RWPE2 (cell line): Measurements from ENCODE around the gene APBA1.
"Not testable (repeated sequence)": the region's sequence is repeated elsewhere in the genome, so short reads cannot be mapped to it uniquely, and the experiment has no call there.

ENCODE experiments used
- ATAC-seq: fragments of 200-7000 bp; cut with Tn5 transposase; 3 replicates; pipeline ENCODE4 v1.9.1; 2021; ENCODE audit warnings: low read depth
- DNase-seq: peaks from one replicate; pipeline ENCODE4 v3.0.0-alpha.2; 2020; ENCODE audit warnings: low spot score
- H3K27ac ChIP-seq: fragments of 450-650 bp; 2 replicates; pipeline ENCODE4 v1.5.1; 2017; ENCODE audit warnings: mild to moderate bottlenecking; ENCODE audit not compliant: poor library complexity, severe bottlenecking
- H3K27me3 ChIP-seq: fragments of 250-450 bp; sonication (Bioruptor Pico); 2 replicates; pipeline ENCODE4 v1.5.1; 2021; ENCODE audit warnings: mild to moderate bottlenecking, moderate library complexity; ENCODE audit not compliant: insufficient read depth, poor library complexity, severe bottlenecking
- H3K36me3 ChIP-seq: fragments of 250-450 bp; sonication (Bioruptor Pico); 2 replicates; pipeline ENCODE4 v1.5.1; 2020; ENCODE audit warnings: low read depth, mild to moderate bottlenecking, moderate library complexity
- H3K4me1 ChIP-seq: fragments of 250-450 bp; sonication (Bioruptor Pico); 2 replicates; pipeline ENCODE4 v1.5.1; 2021; ENCODE audit warnings: mild to moderate bottlenecking, moderate library complexity; ENCODE audit not compliant: insufficient read depth, poor library complexity, severe bottlenecking
- H3K4me3 ChIP-seq: fragments of 250-450 bp; sonication (Bioruptor Pico); 2 replicates; pipeline ENCODE4 v1.5.1; 2021; ENCODE audit warnings: mild to moderate bottlenecking, moderate library complexity; ENCODE audit not compliant: severe bottlenecking
- H3K9me3 ChIP-seq: fragments of 250-450 bp; sonication (Bioruptor Pico); 2 replicates; pipeline ENCODE4 v1.5.1; 2021; ENCODE audit warnings: mild to moderate bottlenecking, moderate library complexity; ENCODE audit not compliant: severe bottlenecking
- CTCF ChIP-seq: fragments of 450-650 bp; IDR thresholded peaks from one replicate; pipeline ENCODE4 v1.5.1; 2017; ENCODE audit warnings: mild to moderate bottlenecking, moderate library complexity; ENCODE audit not compliant: poor library complexity, severe bottlenecking

APBA1 gene

GRCh38 chr9:69442486-69442885 lies 229.7 kb downstream of the APBA1 start:
- no peak for ATAC-seq
- H3K36me3 ChIP-seq, result no peaks in the 10 kb centered on the region
- H3K9me3 ChIP-seq, result no peaks in the 10 kb centered on the region
- no peaks in the 10 kb centered on the region for H3K4me1 ChIP-seq
- H3K27me3 ChIP-seq, result no peaks in the 10 kb centered on the region
- no peak for TF ChIP-seq CTCF
- H3K27ac ChIP-seq, result no peak overlapping the region
- no peak overlapping the region for H3K4me3 ChIP-seq
- DNase-seq, result no peak

GRCh38 chr9:69440254-69440955 lies 231.8 kb downstream of the APBA1 start:
- H3K9me3 ChIP-seq, H3K4me3 ChIP-seq, H3K4me1 ChIP-seq, ATAC-seq, DNase-seq, H3K27me3 ChIP-seq, H3K27ac ChIP-seq, H3K36me3 ChIP-seq: not testable (repeated sequence)

- not testable (repeated sequence) for H3K27ac ChIP-seq, H3K27me3 ChIP-seq, ATAC-seq, H3K9me3 ChIP-seq, H3K4me1 ChIP-seq, H3K36me3 ChIP-seq, H3K4me3 ChIP-seq, DNase-seq
Observed at GRCh38 chr9:69439654-69440053, 232.5 kb downstream of the APBA1 start.

- DNase-seq, result no peak
- no peak overlapping the region for H3K4me3 ChIP-seq
- H3K36me3 ChIP-seq, result no peaks in the 10 kb centered on the region
- H3K9me3 ChIP-seq, result no peaks in the 10 kb centered on the region
- TF ChIP-seq CTCF, result no peak
- no peaks in the 10 kb centered on the region for H3K27me3 ChIP-seq
- peaks cover 4% of the 10 kb centered on the region for H3K4me1 ChIP-seq
- H3K27ac ChIP-seq, result peak overlapping the region; percentile 58
- no peak for ATAC-seq
Observed at GRCh38 chr9:69433968-69434367, 238.2 kb downstream of the APBA1 start.

- ATAC-seq (peak; percentile 93), DNase-seq (peak; percentile 1)
- H3K27me3 ChIP-seq, result no peaks in the 10 kb centered on the region
- TF ChIP-seq CTCF, result no peak
- H3K36me3 ChIP-seq, result no peaks in the 10 kb centered on the region
- no peaks in the 10 kb centered on the region for H3K9me3 ChIP-seq
- peaks cover 4% of the 10 kb centered on the region for H3K4me1 ChIP-seq
- H3K27ac ChIP-seq, result peak overlapping the region; percentile 58
- no peak overlapping the region for H3K4me3 ChIP-seq
Observed at GRCh38 chr9:69433392-69433791, 238.8 kb downstream of the APBA1 start.

GRCh38 chr9:69432623-69433022 lies 239.5 kb downstream of the APBA1 start:
- Histone ChIP-seq H3K4me1 (peaks cover 4% of the 10 kb centered on the region), H3K27me3 (no peaks in the 10 kb centered on the region), H3K27ac (peak overlapping the region; percentile 58), H3K36me3 (no peaks in the 10 kb centered on the region), H3K4me3 (no peak overlapping the region), H3K9me3 (no peaks in the 10 kb centered on the region)
- TF ChIP-seq CTCF, result no peak
- no peak for DNase-seq
- ATAC-seq, result no peak
